Erythroblast (primary cell): ENCODE results near the gene GUK1.

Experiments
- GATA1 ChIP-seq: IDR thresholded peaks from 2 replicates; pipeline ENCODE4 v1.6.1; 2011; ENCODE audit warnings: low read depth, mild to moderate bottlenecking, control low read depth, low read length, moderate library complexity
- POLR2A ChIP-seq: IDR thresholded peaks from 2 replicates; pipeline ENCODE4 v1.6.1; 2011; ENCODE audit warnings: mild to moderate bottlenecking, low read length

- TF ChIP-seq POLR2A: no peak
- no peak for TF ChIP-seq GATA1
Observed at GRCh38 chr1:228105270-228105995, 34.6 kb upstream of the GUK1 start.
